ENCODE measurements around the gene RAD21L1. TPM values are rescaled to one million over a fixed set of nuclear protein-coding genes. Genes with fewer than 3 reads are reported as not detected.

RAD21L1 gene
- total and polyA plus RNA-seq, 2 donors (not counting 3 experiments of a cell fraction or from before 2014, with no cell fraction given) = 0.06 TPM; not detected in 1

DNA sequence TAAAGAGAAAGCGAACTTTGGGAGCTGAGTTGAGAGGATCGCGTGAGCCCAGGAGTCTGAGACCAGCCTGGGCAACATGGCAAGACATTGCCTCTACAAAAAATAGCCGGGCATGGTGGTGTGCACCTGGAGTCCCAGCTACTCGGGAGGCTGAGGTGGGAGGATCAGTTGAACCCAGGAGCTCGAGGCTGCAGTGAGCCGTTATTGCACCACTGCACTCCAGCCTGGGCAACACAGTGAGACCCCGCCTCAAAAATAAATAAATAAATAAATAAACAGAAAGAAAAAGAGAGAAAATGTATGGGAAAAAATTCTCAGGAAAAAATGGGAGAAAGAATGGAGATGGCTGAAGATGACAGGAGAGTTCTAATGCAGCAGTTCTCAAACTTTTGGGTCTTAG lies 20.0 kb upstream of the RAD21L1 start:
- no peaks in the 10 kb centered on the region for H3K9me3 ChIP-seq (replicated peaks; ENCODE audit: control insufficient read depth, insufficient read depth, low read length)
- no peak overlapping the region for H3K27ac ChIP-seq (ENCODE audit: insufficient read depth, low read depth, low read length)
- peaks cover 13 to 33% of the 10 kb centered on the region in 2 experiments for H3K27me3 ChIP-seq (ENCODE audit: control insufficient read depth in 2 of 2, insufficient read depth in 2 of 2, low read length in 2 of 2)
- H3K36me3 ChIP-seq (ENCODE audit: control insufficient read depth in 2 of 2, extremely low read depth in 1 of 2, insufficient read depth in 2 of 2, low read length in 2 of 2) = no peaks in the 10 kb centered on the region
- no peak for TF ChIP-seq EZH2 (IDR thresholded peaks at IDR 0.05; ENCODE audit: borderline replicate concordance, low read depth, low read length, severe bottlenecking)
- no peak for TF ChIP-seq GATA2 (IDR thresholded peaks at IDR 0.05; ENCODE audit: insufficient read depth, insufficient read length, low read depth, low read length)
- TF ChIP-seq POLR2A (IDR thresholded peaks at IDR 0.05; ENCODE audit: low read depth, low read length) = no peak
- TF ChIP-seq FOS (IDR thresholded peaks at IDR 0.05; ENCODE audit: borderline replicate concordance, insufficient read depth, low read length) = no peak
- no peak for TF ChIP-seq MYC (IDR thresholded peaks at IDR 0.05; ENCODE audit: low read depth, low read length)
- no peak overlapping the region for H3K4me3 ChIP-seq (replicated peaks in 1 of 3; ENCODE audit: insufficient read depth in 1 of 3, low read depth in 1 of 3, low read length in 3 of 3)
- POLR2A ChIA-PET = no interaction called here
- H3K79me2 ChIP-seq (ENCODE audit: control insufficient read depth, insufficient read depth, low read length) = no peaks in the 10 kb centered on the region
- H2AFZ ChIP-seq (ENCODE audit: low read depth, low read length) = no peak overlapping the region
- dilution Hi-C loops (cut with MboI; ENCODE audit: extremely low pct_ligation_motif_present, low sequenced_read_pairs) (no loop called here), intact Hi-C loops (cut with micrococcal nuclease) (no loop called here)
- DNase-seq (ENCODE audit: low read depth, low spot score) (no peak), FAIRE-seq (no peak)
- no peak overlapping the region for H3K9ac ChIP-seq (replicated peaks; ENCODE audit: extremely low read depth, insufficient read depth, low read length)
- BruUV-seq (replicated peaks) = no TSS peak
- CTCF ChIA-PET = interaction anchor here (2.7 kb wide), 1 partner anchor 298 kb away, joined by 16 read pairs; no protein-coding TSS in a partner anchor
- no peaks in the 10 kb centered on the region for H3K4me1 ChIP-seq (ENCODE audit: control insufficient read depth, extremely low read depth, insufficient read depth, low read length)
- H3K4me2 ChIP-seq (ENCODE audit: insufficient read depth, low read length) = no peak overlapping the region
- H4K20me1 ChIP-seq (replicated peaks; ENCODE audit: control insufficient read depth, extremely low read depth, insufficient read depth, low read length) = no peaks in the 10 kb centered on the region
- H3K9me1 ChIP-seq (replicated peaks; ENCODE audit: control insufficient read depth, extremely low read depth, insufficient read depth, low read length) = no peaks in the 10 kb centered on the region

GRCh38 chr20:1206366-1207148 lies 19.3 kb upstream of the RAD21L1 start:
- no peak overlapping the region for H3K4me3 ChIP-seq (replicated peaks in 1 of 3; ENCODE audit: insufficient read depth in 1 of 3, low read depth in 1 of 3, low read length in 3 of 3)
- H3K9me3 ChIP-seq (replicated peaks; ENCODE audit: control insufficient read depth, insufficient read depth, low read length) = no peaks in the 10 kb centered on the region
- no peaks in the 10 kb centered on the region for H3K9me1 ChIP-seq (replicated peaks; ENCODE audit: control insufficient read depth, extremely low read depth, insufficient read depth, low read length)
- H3K79me2 ChIP-seq (ENCODE audit: control insufficient read depth, insufficient read depth, low read length) = no peaks in the 10 kb centered on the region
- TF ChIP-seq, protein P1, sequence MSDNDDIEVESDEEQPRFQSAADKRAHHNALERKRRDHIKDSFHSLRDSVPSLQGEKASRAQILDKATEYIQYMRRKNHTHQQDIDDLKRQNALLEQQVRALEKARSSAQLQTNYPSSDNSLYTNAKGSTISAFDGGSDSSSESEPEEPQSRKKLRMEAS (IDR thresholded peaks at IDR 0.05; ENCODE audit: insufficient read depth, insufficient read length) = no peak
- TF ChIP-seq MYC (IDR thresholded peaks at IDR 0.05; ENCODE audit: low read depth, low read length) (no peak), FOS (IDR thresholded peaks at IDR 0.05; ENCODE audit: borderline replicate concordance, insufficient read depth, low read length) (no peak), POLR2AphosphoS5 (IDR thresholded peaks at IDR 0.05; ENCODE audit: insufficient read depth, low read depth, low read length) (no peak), JUN (IDR thresholded peaks at IDR 0.05; ENCODE audit: borderline replicate concordance, insufficient read depth, insufficient read length, low read depth) (no peak), CTCF (IDR thresholded peaks at IDR 0.05; ENCODE audit: extremely low read depth in 1 of 2, insufficient read depth in 1 of 2, low read depth in 1 of 2, low read length in 2 of 2) (no peak), EZH2 (IDR thresholded peaks at IDR 0.05; ENCODE audit: borderline replicate concordance, low read depth, low read length, severe bottlenecking) (no peak), POLR2A (IDR thresholded peaks at IDR 0.05; ENCODE audit: low read depth, low read length) (no peak)
- FAIRE-seq (no peak), DNase-seq (ENCODE audit: low read depth, low spot score) (no peak)
- H4K20me1 ChIP-seq (replicated peaks; ENCODE audit: control insufficient read depth, extremely low read depth, insufficient read depth, low read length) = no peaks in the 10 kb centered on the region
- CTCF ChIA-PET = interaction anchor here (2.7 kb wide), 1 partner anchor 297 kb away, joined by 16 read pairs; no protein-coding TSS in a partner anchor
- dilution Hi-C loops (cut with MboI; ENCODE audit: extremely low pct_ligation_motif_present, low sequenced_read_pairs) (no loop called here), intact Hi-C loops (cut with micrococcal nuclease) (no loop called here)
- H3K4me2 ChIP-seq (ENCODE audit: insufficient read depth, low read length) = no peak overlapping the region
- H3K27ac ChIP-seq (ENCODE audit: insufficient read depth, low read depth, low read length) = no peak overlapping the region
- no peak overlapping the region for H2AFZ ChIP-seq (ENCODE audit: low read depth, low read length)
- H3K4me1 ChIP-seq (ENCODE audit: control insufficient read depth, extremely low read depth, insufficient read depth, low read length) = no peaks in the 10 kb centered on the region
- BruUV-seq (replicated peaks) = no TSS peak
- H3K36me3 ChIP-seq (ENCODE audit: control insufficient read depth in 2 of 2, extremely low read depth in 1 of 2, insufficient read depth in 2 of 2, low read length in 2 of 2) = no peaks in the 10 kb centered on the region
- H3K27me3 ChIP-seq (ENCODE audit: control insufficient read depth in 2 of 2, insufficient read depth in 2 of 2, low read length in 2 of 2) = peaks cover 15 to 33% of the 10 kb centered on the region in 2 experiments
- H3K9ac ChIP-seq (replicated peaks; ENCODE audit: extremely low read depth, insufficient read depth, low read length) = no peak overlapping the region
- POLR2A ChIA-PET = no interaction called here
